GM18508 (cell line): ENCODE results near the gene TES.
"Not testable (repeated sequence)": the region's sequence is repeated elsewhere in the genome, so short reads cannot be mapped to it uniquely, and the experiment has no call there.

Source experiments
- ATAC-seq: cut with Tn5 transposase; IDR thresholded peaks from one replicate; pipeline ENCODE4 v1.9.1; 2021; ENCODE audit warnings: moderate number of reproducible peaks; ENCODE audit not compliant: insufficient read depth, unreplicated experiment

TES gene

GRCh38 chr7:116273918-116274301 is 63.6 kb downstream of the TES start:
- ATAC-seq = no peak

- ATAC-seq = no peak
Observed at GRCh38 chr7:116277070-116277469, 66.7 kb downstream of the TES start.

GRCh38 chr7:116279217-116279616 is 68.9 kb downstream of the TES start:
- no peak for ATAC-seq

- ATAC-seq = no peak
Observed at GRCh38 chr7:116280803-116281202, 70.5 kb downstream of the TES start.

GRCh38 chr7:116283595-116284204 is 73.4 kb downstream of the TES start:
- ATAC-seq = no peak

- ATAC-seq = no peak
Observed at GRCh38 chr7:116284390-116284789, 74.1 kb downstream of the TES start.

- ATAC-seq = no peak
Observed at GRCh38 chr7:116285252-116285651, 74.9 kb downstream of the TES start.

- no peak for ATAC-seq
Observed at GRCh38 chr7:116290740-116291139, 80.4 kb downstream of the TES start.

- ATAC-seq = no peak
Observed at GRCh38 chr7:116291937-116292336, 81.6 kb downstream of the TES start.

GRCh38 chr7:116292381-116292780 is 82.0 kb downstream of the TES start:
- no peak for ATAC-seq

- no peak for ATAC-seq
Observed at GRCh38 chr7:116293139-116293538, 82.8 kb downstream of the TES start.

GRCh38 chr7:116293633-116294032 is 83.3 kb downstream of the TES start:
- ATAC-seq = no peak

- ATAC-seq = not testable (repeated sequence)
Observed at GRCh38 chr7:116295903-116296302, 85.6 kb downstream of the TES start.

GRCh38 chr7:116298055-116298454 is 87.7 kb downstream of the TES start:
- ATAC-seq = no peak

- ATAC-seq = no peak
Observed at GRCh38 chr7:116298576-116298975, 88.2 kb downstream of the TES start.

- no peak for ATAC-seq
Observed at GRCh38 chr7:116305485-116306408, 95.4 kb downstream of the TES start.

GRCh38 chr7:116306409-116307048 is 96.2 kb downstream of the TES start:
- ATAC-seq = no peak

GRCh38 chr7:116307253-116307652 is 96.9 kb downstream of the TES start:
- ATAC-seq = no peak
